Dermis microvascular lymphatic vessel endothelial cell (primary cell): ENCODE measurements around the gene SLC15A1. TPM values are rescaled to one million over a fixed set of nuclear protein-coding genes. Genes with fewer than 3 reads are reported as not detected.
A peak's percentile ranks its signal among the peaks of the same experiment; 100 is the strongest.
"Not testable (repeated sequence)": the region's sequence is repeated elsewhere in the genome, so short reads cannot be mapped to it uniquely, and the experiment has no call there.

Source experiments
- DNase-seq, 2 donors: peaks; one replicate each; pipeline versions ENCODE4 v3.0.0 to v3.0.0-alpha.2; 2010; ENCODE audit warnings: low read depth in 2 of 2
- total RNA-seq: library from RNA; depleted of rRNA; stranded (reverse); fragments of >200 nt; gene quantifications from 2 replicates; pipeline ENCODE4 v1.2.1, GENCODE V29; 2014

SLC15A1 gene
- total RNA-seq, 1 donor from 2014 or later: not detected

DNA sequence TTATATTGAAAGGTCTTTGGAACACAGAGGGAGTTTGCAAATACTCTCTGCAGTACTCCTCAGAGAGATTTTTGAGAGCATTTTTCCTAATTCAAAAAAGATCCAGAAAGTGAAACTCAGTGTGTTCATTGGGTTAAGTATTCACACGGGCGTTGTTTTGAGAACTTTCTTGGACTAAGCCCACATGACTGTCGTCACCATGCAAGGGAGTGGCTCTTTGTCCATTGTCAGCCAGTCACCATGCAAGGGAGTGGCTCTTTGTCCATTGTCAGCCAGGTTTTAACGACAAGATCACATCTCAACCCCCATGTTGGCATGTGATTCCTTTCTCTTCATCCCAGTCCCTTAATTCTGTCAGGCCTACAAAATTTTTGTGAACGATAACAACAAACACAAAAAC is 94.3 kb downstream of the SLC15A1 start:
- no peak for DNase-seq

DNA sequence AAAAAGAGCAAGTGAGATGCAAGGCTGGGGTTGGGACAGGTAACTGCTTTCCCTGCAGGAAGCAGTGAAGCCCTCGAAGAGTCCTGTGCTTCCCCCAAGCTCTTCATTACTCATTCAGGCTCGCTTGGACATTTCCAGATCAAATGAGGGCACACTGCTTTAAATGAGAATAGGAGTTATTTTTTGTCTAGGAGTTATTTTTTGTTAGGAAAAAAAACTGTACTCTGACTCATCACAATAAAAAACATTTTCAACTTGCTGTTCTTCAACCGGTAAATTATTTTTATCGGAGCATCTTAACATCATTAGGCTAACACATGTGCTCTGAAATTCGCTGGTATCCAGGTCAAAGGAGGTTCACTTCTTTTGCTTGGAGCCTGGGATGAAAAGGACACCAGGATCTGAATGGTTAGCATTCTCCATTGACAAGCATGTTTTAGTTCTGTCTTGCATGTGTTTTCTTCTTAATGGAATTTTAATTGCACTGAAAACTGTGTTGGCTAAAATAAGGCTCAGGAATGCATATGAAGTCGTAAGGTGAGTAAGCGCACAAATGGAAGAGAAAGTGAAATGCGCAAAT is 94.9 kb downstream of the SLC15A1 start:
- no peak for DNase-seq

DNA sequence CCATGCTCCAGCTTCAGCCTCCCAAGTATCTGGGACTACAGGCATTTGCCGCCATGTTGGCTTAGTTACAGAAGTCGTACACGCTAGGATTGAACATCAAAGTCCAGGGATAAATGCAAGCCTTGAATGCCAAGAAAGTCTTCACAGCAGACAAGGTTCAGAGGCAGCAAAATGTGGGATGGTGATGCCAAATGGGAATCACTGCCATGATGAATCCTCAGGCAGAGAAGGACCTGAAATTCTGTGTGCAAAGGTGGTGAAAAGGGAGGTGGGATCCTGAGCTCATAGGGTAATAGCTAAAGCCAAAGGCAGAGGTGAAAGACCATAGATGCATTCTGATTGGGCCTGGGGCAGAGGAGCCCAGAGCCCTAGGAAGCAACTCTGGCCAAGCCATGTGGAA is 96.2 kb downstream of the SLC15A1 start:
- DNase-seq: no peak

DNA sequence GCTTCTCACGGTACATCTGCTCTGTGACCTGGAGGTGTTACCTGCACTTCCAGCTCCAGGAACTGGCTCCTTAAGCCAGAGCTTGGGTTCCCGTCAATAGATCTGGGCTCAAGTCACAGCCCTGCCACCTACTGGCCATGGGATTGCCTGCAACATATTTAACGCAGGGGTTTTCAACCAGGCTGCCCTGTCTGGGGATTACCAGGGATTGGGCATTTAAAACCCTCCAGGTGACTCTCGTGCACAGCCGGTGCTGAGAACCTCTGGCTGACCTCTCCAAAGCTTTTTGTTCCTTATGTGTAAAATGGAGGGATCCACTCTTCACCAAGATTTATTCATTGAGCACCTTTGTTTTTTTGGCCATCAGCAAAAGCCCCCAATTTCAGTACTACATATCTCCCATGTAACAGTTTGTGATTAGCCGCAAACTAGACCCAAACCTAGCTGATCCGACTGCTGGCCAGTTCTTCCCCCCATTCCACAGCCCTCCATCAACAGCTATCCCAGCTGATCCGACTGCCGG is 98.9 kb downstream of the SLC15A1 start:
- DNase-seq: peak; percentile 33 to 76

DNA sequence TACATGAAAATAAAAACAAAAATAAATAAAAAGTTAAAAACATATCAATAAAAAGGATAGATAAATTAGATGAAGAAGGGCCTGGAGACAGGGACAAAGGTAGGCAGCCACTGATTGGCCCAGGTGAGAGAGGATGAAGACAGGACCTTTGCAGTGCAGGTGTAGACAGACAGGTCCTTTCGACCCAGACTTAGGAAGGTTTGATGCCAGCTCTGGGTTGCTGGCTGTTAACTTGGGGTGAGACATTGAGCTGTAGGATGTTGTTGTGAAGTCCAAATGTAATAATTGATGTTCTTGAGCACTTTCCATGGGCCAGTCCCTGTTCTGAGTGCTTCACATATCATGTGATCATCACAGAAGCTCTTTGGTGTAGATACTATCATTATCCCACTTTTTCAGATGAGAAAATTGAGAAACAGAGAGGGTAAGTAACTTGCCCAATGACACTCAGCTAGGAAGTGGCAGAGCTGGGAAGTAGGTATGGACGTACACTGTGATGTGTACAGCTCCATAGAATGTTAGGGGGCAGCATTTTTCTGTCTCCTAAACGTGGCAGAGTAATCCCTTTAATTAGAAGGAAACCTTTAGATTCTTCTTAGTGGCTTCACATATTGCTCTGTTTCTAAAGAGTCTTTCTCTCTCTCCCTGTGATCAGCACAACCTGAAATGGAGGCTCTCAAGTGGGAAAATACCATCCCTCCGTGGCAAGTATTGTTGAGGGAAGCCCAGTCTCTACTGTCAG is 99.6 kb downstream of the SLC15A1 start:
- DNase-seq: no peak

DNA sequence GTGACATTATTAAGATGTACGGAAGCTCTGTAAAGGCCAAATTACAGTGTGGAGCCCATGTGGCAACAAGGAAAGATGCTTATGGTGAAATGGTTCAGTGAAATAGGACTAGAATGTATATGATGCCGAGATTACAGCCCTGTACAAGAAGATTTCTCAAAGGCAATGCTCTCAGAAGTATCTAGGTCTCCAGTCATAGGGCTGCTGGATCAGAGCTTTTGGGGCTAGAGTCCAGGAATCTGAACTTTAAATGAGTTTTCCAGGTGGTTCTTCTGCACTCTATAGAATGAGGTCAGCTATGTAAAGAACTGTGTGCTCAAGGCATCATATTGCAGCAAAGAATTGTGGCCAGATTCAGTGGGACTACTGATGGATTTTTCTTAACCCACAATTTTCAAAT is 100.2 kb downstream of the SLC15A1 start:
- DNase-seq: no peak

DNA sequence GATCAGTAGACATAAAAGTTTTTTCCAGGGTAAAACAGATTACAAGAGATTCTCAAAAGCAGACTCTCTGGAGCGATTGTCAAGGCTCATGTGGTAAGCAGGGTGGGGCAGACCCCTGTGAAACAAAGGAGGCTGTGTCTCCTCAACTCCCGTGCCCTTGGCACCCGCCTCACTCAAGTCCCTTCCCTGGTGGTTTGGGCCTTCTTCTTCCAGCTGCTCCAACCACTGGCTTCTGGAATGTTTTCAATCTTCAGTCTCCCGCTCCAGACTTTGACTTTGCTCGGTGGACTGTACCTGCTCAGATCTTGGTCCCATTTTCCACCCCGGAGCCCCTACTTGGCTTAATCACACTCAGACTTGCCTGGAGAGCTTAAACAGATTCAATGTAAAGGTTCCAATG is 100.7 kb downstream of the SLC15A1 start:
- DNase-seq: no peak

DNA sequence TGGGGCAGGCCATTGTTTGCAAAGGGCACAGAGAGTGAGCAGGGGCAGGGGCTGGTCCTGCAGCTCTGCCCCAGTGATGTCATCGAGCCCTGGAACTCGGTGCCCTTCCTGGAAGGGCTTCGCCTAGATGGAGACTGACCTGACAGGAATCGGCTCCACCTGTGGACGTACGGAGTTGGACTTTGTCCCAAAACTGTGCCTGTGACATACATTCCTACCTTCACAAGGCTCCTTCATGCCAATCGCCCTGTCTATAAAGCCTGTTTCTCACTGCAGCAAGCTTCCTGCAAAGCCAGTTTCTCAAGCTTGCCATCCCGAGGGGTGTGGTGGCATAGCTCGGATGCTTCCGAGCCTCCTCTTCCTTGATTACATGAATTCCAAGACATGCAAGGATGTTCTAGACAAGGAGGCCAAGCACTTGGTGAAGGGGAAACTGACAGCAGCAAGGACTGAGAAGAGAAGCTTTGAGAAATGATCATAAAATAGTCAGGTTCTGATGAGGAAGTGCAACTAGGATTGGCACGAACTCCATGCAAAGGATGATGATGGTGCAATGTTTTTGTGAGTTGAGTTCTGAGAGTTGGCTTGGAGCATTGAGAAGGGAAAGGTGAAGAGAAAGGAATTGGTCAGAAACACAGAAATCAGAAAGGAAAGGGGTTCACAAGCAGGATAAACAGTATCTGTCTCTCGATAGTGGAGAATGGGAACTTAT is 101.9 kb downstream of the SLC15A1 start:
- no peak for DNase-seq

DNA sequence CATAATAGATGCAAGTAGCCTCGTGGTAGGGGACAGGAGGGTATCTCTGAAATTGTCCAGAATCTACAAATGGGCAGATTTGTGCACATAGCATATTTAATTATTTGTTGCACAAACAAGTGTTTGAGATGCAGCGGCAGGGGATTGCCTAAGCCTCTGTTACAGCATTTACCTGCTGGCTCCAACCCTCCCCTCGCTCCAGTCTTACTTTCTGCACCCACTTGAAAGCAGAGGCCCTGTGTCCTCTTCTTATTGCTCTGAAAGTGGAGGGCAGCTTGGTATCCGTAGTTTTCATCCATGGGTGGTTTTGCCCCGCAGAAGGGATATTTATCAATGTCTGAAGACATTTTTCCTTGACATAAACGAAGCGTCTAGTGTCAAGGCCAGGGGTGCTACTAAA is 102.6 kb downstream of the SLC15A1 start:
- no peak for DNase-seq

DNA sequence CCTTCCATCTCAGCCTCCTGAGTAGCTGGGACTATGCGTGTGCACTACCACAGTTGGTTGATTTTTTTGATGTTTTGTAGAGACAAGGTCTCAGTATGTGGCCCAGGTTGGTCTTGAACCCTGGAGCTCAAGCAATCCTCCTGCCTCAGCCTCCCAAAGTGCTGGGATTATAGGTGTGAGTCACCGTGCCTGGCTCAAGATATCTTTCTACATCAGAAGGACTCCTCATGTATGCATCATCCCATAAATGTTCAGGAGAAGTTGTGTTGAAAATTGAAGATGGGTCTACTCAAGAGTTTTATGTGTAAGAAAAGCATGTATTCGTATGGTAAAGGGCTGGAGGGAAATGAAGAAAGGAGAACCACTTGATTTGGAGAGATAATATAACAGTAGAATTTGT is 103.8 kb downstream of the SLC15A1 start:
- no peak for DNase-seq

DNA sequence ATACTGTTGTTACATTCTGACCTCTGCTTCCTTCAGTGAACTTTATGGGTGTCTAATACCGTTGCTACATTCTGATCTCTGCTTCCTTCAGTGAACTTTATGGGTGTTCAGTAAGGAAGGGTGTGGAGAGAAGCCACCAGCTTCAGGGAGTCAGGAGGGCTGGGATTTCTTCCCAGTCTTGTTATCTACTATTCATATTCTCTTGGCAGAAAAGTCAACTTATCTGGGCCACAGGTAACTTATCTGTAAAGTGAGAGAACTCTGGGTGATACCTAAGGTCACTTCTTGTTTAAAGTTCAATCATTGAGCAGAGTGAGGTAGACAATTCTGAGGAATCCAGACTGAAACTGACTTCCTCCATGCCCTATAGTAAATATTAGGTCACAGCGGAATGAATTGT is 104.3 kb downstream of the SLC15A1 start:
- DNase-seq: no peak

DNA sequence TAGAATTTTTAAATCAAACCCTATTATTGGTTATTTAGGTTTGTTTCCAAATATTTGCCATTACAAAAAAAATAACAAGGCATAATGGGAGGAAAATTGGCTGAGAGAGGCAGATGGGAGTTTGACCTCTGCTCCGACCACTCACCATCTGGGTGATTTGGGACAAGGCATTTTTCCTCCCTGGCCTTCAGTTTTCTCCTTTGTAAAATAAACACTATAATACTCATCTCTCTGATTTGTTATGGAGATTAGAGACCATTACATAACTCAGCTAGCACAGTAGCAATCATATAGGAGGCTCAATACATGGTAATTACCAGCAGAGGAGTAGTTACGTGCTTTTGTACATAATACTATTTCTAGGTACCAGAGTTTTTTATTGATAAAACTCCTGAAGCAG is 105.4 kb downstream of the SLC15A1 start:
- no peak for DNase-seq

DNA sequence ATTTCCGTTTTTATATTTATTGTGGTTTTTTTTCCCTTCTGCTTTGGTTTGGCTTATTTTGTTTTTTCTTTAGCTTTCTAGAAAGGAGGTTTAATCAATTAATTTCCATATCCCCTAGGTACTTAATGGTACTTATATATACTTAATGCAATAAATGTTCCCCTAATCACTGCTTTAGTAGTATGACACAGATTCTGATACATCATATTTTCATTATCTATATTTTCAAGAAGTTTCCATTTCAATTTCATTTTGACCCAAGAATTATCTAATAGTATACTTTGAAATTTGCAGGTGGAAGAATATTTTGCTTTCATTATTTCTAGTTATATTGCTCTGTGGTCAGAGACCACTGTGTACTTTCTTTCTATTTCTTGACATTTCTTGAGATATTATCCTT is 109.0 kb downstream of the SLC15A1 start:
- no peak for DNase-seq

DNA sequence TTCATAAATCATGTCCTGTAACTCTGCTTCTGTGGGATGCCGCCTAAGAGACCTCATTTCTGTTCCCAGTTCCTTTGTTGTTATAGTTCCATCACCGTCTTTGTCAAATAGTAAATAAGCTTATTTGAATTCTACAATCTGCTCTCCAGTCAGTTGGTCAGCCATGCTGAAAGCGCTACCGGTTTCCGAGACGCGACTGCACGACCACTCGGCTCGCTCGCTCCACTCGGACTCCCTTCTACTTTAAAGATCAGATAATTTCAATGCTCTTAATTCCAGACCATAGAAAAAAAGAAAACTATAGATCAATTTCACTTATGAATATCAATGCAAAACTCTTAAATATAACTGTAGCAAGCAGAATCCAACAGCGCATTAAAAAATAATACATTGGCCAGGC is 111.4 kb downstream of the SLC15A1 start:
- DNase-seq: no peak

DNA sequence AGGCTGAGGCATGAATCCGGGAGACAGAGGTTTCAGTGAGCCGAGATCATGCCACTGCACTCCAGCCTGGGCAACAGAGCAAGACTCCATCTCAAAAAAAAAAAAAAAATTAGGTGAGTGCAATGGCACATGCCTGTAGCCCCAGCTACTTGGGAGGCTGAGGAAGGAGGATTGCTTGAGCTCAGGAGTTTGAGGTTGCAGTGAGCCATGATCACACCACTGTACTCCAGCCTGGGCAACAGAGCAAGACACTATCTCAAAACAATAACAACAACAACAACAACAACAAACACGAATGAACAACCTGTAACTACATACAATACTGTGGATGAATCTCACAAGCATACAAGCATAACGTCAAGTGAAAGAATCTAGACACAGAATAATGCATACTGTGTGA is 112.7 kb downstream of the SLC15A1 start:
- not testable (repeated sequence) for DNase-seq

DNA sequence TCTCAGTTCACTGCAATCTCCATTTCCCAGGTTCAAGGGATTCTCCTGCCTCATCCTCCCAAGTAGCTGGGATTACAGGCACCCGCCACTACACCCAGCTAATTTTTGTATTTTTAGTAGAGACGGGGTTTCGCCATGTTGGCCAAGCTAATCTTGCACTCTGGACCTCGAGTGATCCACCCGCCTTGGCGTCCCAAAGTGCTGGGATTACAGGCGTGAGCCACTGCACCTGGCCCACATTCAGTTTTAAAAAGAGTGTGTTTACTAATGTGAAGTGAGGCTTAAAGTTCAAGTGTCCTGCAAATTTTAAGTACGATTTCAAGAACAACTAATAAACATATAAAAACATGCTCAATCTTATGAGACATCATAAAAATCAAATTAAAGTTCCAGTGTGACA is 114.1 kb downstream of the SLC15A1 start:
- DNase-seq: not testable (repeated sequence)

Other genes with a start within 250 kb of the SLC15A1 start
- 34.0 and 42.2 TPM in 2 replicates for gene STK24, start 175.6 kb downstream of the SLC15A1 start, total RNA-seq
- gene DOCK9, start 225.4 kb upstream of the SLC15A1 start, total RNA-seq: 249 and 356 TPM in 2 replicates